ENCODE data around the gene PALLD.
"Not testable (repeated sequence)": the region's sequence is repeated elsewhere in the genome, so short reads cannot be mapped to it uniquely, and the experiment has no call there.

PALLD gene

DNA sequence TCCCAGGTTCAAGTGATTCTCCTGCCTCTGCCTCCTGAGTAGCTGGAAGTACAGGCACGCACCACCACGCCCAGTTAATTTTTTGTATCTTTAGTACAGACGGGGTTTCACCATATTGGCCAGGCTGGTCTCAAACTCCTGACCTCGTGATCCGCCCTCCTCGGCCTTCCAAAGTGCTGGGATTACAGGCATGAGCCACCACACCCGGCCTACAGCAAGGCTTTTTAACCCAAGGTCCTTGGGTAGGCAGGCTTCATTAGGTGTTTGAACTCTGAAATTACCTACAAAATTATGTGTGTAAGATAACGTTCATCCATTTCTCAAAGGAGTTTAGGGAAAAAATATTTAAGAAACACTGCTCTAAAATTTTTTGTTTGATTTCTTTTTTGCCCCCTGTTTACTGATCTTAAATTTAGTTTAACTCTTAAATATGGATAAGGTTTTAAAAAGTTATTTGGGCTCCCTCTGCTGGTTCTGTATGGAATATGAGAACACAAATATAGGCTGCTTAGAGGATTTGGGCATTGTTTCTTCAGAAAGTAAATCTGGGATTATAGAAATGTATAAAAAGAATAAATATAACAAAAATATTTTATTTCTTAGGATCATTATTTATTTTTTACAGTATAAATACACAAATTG lies 420.4 kb downstream of the PALLD start:
- in situ Hi-C loops (cut with MboI; ENCODE audit: low sequenced_read_pairs): no loop called here

- in situ Hi-C loops (cut with MboI; ENCODE audit: low sequenced_read_pairs): no loop called here
Observed at GRCh38 chr4:168919706-168920324, 423.0 kb downstream of the PALLD start.

DNA sequence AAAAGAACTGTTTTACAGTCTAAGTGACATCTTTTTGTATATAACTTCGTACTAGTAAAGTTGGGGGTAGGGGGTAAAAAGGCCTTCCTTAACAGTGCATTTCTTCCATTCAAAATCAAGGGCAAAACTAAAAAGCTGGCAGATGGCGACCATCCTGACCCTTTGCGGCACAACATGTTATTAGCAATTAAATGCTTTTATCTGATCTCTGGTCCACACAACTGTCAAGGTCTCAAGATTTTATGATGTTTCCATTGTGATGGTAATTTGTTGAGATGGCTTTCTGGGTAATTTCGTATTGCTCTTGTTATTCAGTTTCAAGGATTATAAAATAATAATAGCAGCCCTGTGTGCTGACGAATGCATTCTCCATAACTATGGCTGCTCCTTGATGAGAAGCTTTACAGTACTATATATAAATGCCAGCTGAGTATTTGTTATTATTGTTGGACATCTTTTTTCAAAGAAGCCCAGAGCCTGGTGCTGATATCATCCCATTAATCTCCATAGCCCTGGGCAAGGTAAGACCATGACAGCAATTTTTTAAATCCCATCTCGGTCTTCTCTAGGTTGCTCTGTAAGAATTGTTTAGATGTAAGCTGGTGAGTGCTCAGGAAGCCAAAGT lies 423.7 kb downstream of the PALLD start:
- in situ Hi-C loops (cut with MboI; ENCODE audit: low sequenced_read_pairs): no loop called here

GRCh38 chr4:168923526-168924194 lies 426.8 kb downstream of the PALLD start:
- in situ Hi-C loops (cut with MboI; ENCODE audit: low sequenced_read_pairs): no loop called here

GRCh38 chr4:168924667-168925066 lies 427.8 kb downstream of the PALLD start:
- in situ Hi-C loops (cut with MboI; ENCODE audit: low sequenced_read_pairs): no loop called here

GRCh38 chr4:168925789-168926490 lies 429.1 kb downstream of the PALLD start:
- in situ Hi-C loops (cut with MboI; ENCODE audit: low sequenced_read_pairs): no loop called here

DNA sequence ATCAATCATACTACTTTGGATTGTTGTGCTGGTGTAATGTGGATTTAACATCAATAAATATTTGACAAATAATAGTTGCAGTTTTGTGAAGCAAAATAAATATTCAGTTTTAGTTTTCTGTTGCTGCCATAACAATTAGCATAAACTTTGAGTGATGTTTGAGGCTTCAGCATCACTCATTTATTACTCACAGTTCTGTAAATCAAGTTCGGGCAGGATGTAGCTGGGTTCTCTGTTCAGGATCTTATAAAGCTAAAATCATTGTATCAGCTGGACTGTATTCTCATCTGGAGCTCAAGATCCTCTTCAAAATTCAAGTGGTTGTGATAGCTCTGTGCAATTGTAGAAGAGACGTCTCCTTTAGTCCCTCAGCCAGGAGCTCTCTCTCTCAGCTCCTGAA lies 431.5 kb downstream of the PALLD start:
- in situ Hi-C loops (cut with MboI; ENCODE audit: low sequenced_read_pairs): no loop called here

- in situ Hi-C loops (cut with MboI; ENCODE audit: low sequenced_read_pairs): no loop called here
Observed at GRCh38 chr4:168928875-168929274, 432.0 kb downstream of the PALLD start.

DNA sequence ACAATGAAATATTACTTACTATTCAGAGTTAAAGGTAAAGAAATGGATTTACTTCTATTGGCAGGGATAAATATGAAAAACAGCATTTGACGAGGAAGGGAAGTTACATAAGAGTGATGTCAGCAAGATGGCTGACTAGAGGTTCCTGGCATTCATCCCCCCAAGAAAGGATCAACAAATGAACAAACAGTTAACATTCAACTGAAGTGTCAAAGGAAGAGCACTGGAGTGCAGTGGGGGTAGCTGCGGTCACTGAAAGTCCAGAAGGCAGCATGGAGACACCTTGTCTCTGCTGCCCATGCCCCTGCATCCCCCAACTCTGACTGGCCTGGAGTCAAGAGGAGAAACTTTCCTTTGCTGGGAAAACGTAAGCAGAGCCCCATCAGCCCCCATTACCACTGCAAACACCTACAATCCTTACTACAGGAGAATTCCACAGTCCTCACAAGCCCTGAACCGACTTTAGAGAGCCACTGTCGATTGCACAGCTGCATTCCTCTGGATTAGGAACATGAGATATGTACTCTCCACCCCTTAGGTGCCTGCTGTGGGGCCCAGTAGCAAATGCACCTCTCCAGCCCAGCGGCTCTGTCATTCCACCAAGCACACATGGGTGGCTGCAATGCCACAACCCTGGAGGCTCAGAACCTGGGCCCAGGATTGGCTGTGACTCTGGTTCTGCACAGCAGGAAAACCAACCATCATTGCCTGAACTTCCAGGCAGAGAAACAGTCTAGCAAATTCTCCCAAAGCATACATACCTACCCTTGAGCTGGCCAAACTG lies 433.8 kb downstream of the PALLD start:
- in situ Hi-C loops (cut with MboI; ENCODE audit: low sequenced_read_pairs): no loop called here

GRCh38 chr4:168931215-168931650 lies 434.4 kb downstream of the PALLD start:
- in situ Hi-C loops (cut with MboI; ENCODE audit: low sequenced_read_pairs): no loop called here

- in situ Hi-C loops (cut with MboI; ENCODE audit: low sequenced_read_pairs): no loop called here
Observed at GRCh38 chr4:168932138-168932537, 435.3 kb downstream of the PALLD start.

DNA sequence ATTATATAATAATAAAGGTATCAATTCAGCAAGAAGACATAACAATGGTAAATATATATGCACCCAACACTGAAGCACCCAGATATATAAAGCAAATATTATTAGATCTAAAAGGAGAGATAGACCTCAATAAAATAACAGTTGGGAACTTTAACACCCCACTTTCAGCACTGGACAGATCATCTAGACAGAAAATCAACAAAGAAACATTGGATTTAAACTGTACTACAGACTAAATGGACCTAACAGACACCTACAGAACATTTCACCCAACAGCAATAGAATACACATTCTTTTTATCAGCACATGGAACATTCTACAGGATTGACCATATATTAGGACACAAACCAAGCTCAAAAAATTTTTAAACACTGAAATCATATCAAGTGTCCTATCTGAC lies 436.6 kb downstream of the PALLD start:
- in situ Hi-C loops (cut with MboI; ENCODE audit: low sequenced_read_pairs): no loop called here

DNA sequence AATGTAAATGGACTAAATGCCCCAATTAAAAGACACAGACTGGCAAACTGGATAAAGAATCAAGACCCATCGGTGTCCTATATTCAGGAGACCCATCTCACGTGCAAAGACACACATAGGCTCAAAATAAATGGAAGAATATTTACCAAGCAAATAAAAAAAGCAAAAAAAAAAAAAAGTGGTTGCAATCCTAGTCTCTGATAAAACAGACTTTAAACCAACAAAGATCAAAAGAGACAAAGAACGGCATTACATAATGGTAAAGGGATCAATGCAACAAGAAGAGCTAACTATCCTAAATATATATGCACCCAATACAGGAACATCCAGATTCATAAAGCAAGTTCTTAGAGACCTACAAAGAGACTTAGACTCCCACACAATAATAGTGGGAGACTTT lies 440.6 kb downstream of the PALLD start:
- in situ Hi-C loops (cut with MboI; ENCODE audit: low sequenced_read_pairs): not testable (repeated sequence)

DNA sequence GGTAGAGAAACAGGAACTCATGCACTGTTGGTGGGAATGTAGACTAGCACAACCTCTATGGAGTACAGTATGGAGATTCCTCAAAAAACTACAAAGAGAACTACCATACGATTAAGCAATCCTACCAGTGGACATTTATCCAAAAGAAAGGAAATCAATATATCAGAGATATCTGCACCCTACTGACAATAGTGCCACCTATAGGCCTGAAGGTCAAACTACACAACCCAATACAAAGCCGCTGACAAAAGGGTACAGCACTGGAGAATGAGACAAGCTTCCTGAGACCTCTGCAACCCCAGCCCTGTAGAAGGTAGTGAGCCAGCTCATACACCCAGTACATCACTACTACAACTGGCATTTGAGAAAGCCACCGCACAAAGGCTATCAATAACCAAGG lies 446.1 kb downstream of the PALLD start:
- in situ Hi-C loops (cut with MboI; ENCODE audit: low sequenced_read_pairs): no loop called here

GRCh38 chr4:168945291-168945690 lies 448.4 kb downstream of the PALLD start:
- in situ Hi-C loops (cut with MboI; ENCODE audit: low sequenced_read_pairs): no loop called here

- in situ Hi-C loops (cut with MboI; ENCODE audit: low sequenced_read_pairs): not testable (repeated sequence)
Observed at GRCh38 chr4:168952821-168953246, 456.0 kb downstream of the PALLD start.

DNA sequence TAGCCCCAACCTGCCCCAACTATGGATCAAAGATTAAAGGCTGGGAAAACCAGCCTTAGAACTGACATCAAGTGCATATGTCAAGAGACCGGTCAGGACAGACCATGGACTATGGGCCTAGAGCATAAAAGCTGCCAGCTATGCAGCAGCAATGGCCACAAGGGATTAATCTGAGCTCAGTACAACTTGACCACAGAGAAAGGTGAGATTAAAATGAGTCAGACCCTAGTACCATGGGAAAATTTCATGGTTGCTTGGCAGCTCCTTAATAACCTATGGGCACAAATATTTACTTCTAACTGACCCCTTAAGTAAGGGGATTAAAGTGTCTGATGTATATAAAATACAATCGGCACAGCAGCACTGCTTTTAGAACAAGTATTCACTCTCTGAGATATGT lies 458.8 kb downstream of the PALLD start:
- in situ Hi-C loops (cut with MboI; ENCODE audit: low sequenced_read_pairs): no loop called here

DNA sequence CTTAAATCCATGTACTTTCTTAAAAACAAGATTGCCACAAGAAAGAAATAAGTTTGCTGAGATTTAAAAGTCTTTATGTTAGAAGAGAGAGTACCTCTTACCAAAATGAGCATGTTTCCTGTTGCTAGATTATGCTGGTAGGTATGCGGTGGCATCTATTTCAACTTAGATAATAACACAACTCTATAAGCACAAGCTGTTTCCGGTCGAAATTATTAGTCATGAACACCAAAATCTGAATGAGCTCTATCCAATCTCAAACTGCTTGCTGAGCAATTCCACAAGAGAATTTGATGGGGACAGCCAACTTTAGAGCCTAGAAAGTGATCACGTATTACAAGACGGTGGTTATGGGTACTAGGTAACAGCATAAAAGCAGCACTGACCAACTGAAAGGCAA lies 463.9 kb downstream of the PALLD start:
- in situ Hi-C loops (cut with MboI; ENCODE audit: low sequenced_read_pairs): no loop called here

GRCh38 chr4:168972596-168972995 lies 475.7 kb downstream of the PALLD start:
- in situ Hi-C loops (cut with MboI; ENCODE audit: low sequenced_read_pairs): no loop called here

All from hTERT RPE-1 (cell line).